LNCAP (cell line): ENCODE results near the gene TBC1D30.
A peak's percentile ranks its signal among the peaks of the same experiment; 100 is the strongest.

Source experiments
- CTCF ChIP-seq: fragments of 450-650 bp; IDR thresholded peaks from 2 replicates; pipeline ENCODE4 v1.5.1; 2017; ENCODE audit warnings: mild to moderate bottlenecking

TBC1D30 gene

GRCh38 chr12:64824500-64825142, at the start of gene TBC1D30:
Gene TBC1D30 (plus strand): TSS chr12:64824647. CDS start chr12:64824880, 233 bp downstream.
- TF ChIP-seq CTCF = no peak

GRCh38 chr12:64779354-64779974, 45.0 kb upstream of the TBC1D30 start:
- no peak for TF ChIP-seq CTCF

- TF ChIP-seq CTCF = no peak
These were observed 44.3 kb upstream of the TBC1D30 start for GRCh38 chr12:64780132-64780530.

DNA sequence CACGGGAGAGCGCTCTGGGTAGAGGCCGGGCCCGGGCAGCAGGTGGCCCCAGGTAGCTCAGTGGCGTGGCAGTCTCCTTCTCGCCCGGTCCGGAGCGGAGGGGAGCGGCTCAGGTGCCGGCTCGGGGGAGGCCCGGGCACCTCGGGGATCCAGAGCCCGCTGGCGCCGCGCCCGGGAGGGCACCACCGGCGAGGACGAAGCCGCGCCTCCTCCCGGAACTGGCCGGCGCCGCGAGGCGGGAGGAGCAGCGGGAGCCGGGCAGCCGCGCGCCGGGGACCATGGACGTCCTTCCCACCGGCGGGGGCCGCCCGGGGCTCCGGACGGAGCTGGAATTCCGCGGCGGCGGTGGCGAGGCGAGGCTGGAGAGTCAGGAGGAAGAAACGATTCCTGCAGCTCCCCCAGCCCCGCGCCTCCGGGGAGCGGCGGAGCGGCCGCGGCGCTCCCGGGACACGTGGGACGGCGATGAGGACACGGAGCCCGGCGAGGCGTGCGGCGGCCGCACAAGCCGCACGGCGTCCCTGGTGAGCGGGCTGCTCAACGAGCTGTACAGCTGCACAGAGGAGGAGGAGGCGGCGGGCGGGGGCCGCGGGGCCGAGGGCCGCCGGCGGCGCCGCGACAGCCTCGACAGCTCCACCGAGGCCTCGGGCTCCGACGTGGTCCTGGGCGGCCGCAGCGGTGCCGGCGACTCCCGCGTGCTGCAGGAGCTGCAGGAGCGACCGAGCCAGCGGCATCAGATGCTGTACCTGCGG, 43.7 kb upstream of the TBC1D30 start:
- peak; percentile 44 for TF ChIP-seq CTCF

DNA sequence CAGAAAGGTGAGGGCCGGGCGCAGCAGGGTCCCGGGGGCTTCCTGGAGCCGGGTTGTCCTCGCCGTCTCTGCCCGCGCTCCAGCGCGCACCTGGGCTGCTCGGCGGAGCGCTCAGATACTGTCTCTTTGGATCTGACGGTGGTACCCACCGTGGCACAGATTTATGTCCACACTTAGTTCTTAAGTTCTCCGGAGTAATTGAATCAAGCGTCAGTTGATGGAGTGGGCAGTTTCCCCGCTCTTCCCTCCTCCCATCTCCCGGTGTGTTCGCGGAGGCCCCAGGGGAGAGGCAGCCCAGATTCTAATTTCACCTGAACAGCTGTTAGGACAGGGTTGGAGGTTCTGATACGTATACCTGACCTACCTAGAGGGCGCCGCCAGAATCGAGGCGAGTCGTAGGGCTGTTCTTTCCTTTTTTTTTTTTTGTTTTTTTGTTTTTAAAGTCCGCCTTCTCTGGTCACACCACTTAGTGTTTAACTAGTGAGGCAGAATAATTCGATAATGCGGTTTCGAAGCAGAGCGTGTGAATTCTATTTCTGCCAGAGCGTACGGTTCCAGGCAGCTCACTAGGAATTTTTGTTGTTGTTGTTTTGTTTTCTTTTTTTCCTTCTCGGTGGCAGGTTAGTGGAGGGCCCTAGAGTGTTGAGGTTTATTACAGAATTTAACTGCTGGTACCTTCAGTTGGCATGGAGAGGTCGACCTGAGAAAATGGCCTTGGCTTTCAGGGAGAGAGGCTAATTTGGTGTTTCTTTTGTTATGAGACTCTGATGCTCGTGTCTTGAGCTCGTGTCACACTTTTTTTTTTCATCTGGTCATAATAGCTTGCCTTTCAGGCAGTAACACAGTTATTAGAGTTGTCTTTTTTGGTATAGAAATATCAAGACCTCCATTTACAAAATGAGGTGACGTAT, 42.9 kb upstream of the TBC1D30 start:
- peak; percentile 28; the same call in 1 of the 2 replicates for TF ChIP-seq CTCF

GRCh38 chr12:64782191-64782876, 42.1 kb upstream of the TBC1D30 start:
- no peak for TF ChIP-seq CTCF

DNA sequence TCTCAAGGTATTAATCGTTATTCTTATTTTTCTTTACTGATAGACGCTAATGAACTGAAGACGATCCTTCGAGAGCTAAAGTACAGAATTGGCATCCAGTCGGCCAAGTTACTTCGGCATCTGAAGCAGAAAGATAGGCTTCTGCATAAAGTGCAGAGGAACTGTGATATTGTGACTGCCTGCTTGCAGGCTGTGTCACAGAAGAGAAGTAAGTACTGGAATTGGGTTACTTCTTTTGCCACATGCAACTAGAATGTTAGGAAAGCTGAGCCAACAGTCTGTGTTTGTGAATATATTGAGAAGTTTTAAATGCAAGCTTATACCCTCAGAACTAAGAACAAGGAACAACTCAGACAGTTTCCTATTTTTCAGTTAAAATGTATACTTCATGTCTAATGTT, 38.6 kb upstream of the TBC1D30 start:
- no peak for TF ChIP-seq CTCF
